Rectal smooth muscle tissue (tissue), 1 donor: ENCODE measurements around the gene NIPSNAP3A.

Source experiments
- H3K27ac ChIP-seq: one replicate; pipeline ENCODE4 v1.7.0; 2013; ENCODE audit warnings: low read depth, low read length, inconsistent platforms
- H3K27me3 ChIP-seq: one replicate; pipeline ENCODE4 v1.7.0; 2013; ENCODE audit warnings: low read length; ENCODE audit not compliant: control insufficient read depth, insufficient read depth
- H3K36me3 ChIP-seq: one replicate; pipeline ENCODE4 v1.7.0; 2013; ENCODE audit warnings: low read length; ENCODE audit not compliant: control insufficient read depth, insufficient read depth
- H3K4me1 ChIP-seq: one replicate; pipeline ENCODE4 v1.7.0; 2013; ENCODE audit warnings: low read length; ENCODE audit not compliant: control insufficient read depth, insufficient read depth
- H3K4me3 ChIP-seq: one replicate; pipeline ENCODE4 v1.7.0; 2013; ENCODE audit warnings: low read length
- H3K9ac ChIP-seq: one replicate; pipeline ENCODE4 v1.7.0; 2013; ENCODE audit warnings: low read length

The NIPSNAP3A gene

DNA sequence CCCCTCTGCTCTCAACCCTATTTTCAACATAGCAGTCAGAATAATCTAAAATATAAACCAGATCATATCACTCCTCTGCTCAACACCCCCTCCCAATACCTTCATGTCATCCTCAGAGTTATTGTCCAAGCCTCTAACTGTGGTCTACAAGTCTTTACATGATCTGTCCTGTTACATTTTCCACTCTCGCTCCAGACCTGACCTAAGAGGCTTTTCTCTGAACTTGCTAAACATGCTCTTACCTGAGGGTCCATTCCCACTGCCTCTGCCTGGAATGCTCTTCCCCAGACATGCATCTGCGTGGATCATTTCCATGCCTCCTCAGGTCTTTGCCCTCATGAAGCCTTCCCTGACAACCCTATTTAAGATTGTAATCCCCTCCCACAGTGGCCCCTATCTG lies 28.5 kb downstream of the NIPSNAP3A start:
- peaks cover 5% of the 10 kb centered on the region for H3K4me1 ChIP-seq
- no peak overlapping the region for H3K4me3 ChIP-seq
- H3K27me3 ChIP-seq: no peaks in the 10 kb centered on the region
- no peak overlapping the region for H3K27ac ChIP-seq
- no peaks in the 10 kb centered on the region for H3K36me3 ChIP-seq
- no peak overlapping the region for H3K9ac ChIP-seq

GRCh38 chr9:104776797-104777196 lies 29.3 kb downstream of the NIPSNAP3A start:
- H3K27ac ChIP-seq: no peak overlapping the region
- H3K9ac ChIP-seq: no peak overlapping the region
- peaks cover 5% of the 10 kb centered on the region for H3K4me1 ChIP-seq

DNA sequence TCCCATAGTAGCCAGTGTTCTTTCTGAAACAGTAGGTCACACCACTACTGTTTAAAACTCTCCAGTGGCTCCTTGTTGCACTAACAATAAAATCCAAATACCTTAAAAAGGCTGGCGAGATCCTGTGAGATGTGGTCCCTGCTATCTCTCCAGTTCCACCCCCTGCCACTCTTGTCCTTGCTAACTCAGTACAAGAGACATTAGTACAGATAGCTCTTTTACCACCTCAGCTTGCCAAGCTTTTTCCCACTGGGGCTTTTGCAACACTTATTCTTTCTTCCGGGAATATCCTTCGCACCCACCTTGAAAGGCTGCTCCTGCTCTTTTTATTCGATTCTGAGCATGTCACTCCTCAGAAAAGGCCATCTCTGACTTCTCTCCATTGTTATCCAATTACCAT lies 31.3 kb downstream of the NIPSNAP3A start:
- no peak overlapping the region for H3K27ac ChIP-seq
- peaks cover 5% of the 10 kb centered on the region for H3K4me1 ChIP-seq
- H3K27me3 ChIP-seq: no peaks in the 10 kb centered on the region
- H3K36me3 ChIP-seq: peaks cover 4% of the 10 kb centered on the region
- H3K4me3 ChIP-seq: no peak overlapping the region
- no peak overlapping the region for H3K9ac ChIP-seq

More at GRCh38 chr9:104776797-104777196, 29.3 kb downstream of the NIPSNAP3A start:
- Histone ChIP-seq H3K27me3 (no peaks in the 10 kb centered on the region), H3K4me3 (no peak overlapping the region), H3K36me3 (no peaks in the 10 kb centered on the region)

DNA sequence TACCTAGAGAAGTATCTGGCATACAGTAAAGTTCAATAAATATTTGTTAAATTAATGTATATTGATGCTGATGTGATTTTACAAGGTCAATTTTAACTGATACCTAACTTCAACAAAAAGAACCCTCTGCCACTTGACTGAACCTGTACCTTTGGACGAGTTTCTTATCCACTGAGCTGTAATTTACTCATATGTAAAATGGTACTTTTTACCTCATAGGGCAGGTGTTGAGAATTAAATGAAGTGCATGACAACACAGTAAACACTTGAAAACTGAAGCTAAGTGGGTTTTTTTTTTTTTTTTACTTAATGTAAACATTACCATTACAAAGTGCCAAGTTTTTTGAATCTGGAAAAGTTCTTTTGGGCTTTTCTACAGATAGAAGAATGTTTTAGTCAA lies 31.9 kb downstream of the NIPSNAP3A start:
- H3K36me3 ChIP-seq: peaks cover 4% of the 10 kb centered on the region
- no peak overlapping the region for H3K27ac ChIP-seq
- H3K4me1 ChIP-seq: peaks cover 5% of the 10 kb centered on the region

GRCh38 chr9:104779946-104780535 lies 32.6 kb downstream of the NIPSNAP3A start:
- peaks cover 8% of the 10 kb centered on the region for H3K36me3 ChIP-seq
- no peak overlapping the region for H3K27ac ChIP-seq
- peaks cover 5% of the 10 kb centered on the region for H3K4me1 ChIP-seq
- H3K4me3 ChIP-seq: no peak overlapping the region
- no peaks in the 10 kb centered on the region for H3K27me3 ChIP-seq
- no peak overlapping the region for H3K9ac ChIP-seq

More for the DNA sequence above, 31.9 kb downstream of the NIPSNAP3A start:
- no peaks in the 10 kb centered on the region for H3K27me3 ChIP-seq
- H3K9ac ChIP-seq: no peak overlapping the region
- H3K4me3 ChIP-seq: no peak overlapping the region

DNA sequence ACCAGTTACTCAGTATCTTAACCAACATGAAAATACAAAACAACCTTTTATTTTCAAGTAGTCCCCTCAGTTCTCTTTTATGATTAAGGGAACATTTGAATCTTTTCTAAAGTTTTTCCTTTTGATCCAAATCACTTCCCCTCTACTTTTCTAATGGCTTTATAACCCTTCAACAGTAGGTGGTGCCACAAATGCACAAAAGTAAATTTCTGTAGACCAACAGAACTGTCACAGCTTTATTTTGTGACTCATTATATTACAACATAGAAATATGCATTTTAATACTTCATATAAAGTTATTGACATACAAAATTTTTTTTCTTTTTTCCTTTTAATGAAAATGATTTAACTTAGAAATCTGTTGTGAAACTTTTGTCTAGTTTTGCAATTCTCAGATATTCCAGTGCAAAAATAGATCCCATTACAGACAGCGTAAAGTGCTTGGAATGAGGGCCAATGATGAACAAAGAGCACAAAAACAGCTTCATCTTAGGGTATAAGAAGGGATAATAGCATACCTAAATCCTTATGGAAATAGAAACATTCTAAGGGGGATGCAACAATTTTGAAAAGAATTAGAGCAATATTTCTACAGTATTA lies 33.4 kb downstream of the NIPSNAP3A start:
- no peak overlapping the region for H3K9ac ChIP-seq
- peaks cover 14% of the 10 kb centered on the region for H3K36me3 ChIP-seq

DNA sequence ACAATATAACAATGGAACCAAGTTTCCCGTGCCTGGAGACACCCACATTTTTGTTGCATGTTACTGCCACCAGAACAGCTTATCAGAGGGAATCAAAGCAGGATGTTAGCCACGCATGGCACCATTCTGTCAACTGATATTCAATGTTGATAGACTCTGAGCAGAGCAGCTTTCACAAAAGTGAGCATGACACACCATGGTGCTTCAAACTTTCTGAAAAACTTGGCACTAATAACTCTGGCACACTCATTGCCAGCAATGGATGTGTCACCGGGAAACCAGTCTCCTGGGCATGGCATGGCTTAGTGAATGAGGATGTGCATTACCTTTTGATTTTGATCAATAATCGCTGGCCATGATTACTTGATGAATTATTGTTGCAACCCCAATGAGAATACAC lies 36.1 kb downstream of the NIPSNAP3A start:
- H3K36me3 ChIP-seq: peaks cover 30% of the 10 kb centered on the region
- no peak overlapping the region for H3K27ac ChIP-seq
- no peaks in the 10 kb centered on the region for H3K4me1 ChIP-seq
- H3K9ac ChIP-seq: no peak overlapping the region
- no peaks in the 10 kb centered on the region for H3K27me3 ChIP-seq
- no peak overlapping the region for H3K4me3 ChIP-seq

More for the DNA sequence above, 33.4 kb downstream of the NIPSNAP3A start:
- Histone ChIP-seq H3K4me1 (peaks cover 5% of the 10 kb centered on the region), H3K27me3 (no peaks in the 10 kb centered on the region), H3K4me3 (no peak overlapping the region), H3K27ac (no peak overlapping the region)

DNA sequence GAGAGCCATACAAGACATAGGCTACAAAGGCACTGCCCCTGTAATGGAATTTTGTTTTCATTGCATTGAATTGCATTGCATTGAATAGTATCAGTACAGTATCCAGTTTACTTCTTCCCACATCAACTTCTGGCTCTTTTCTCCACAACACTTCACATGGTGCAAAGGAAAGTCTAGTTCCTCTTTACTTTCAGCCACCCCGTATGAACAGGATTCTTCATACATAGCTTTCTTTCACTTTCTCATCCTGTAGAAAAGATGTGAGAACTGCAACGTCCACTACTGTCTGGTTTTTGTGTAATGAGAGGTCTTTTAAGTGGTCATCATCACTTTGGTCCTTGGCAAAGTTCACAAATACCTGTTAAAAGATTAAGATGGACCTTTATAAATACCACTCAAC lies 36.6 kb downstream of the NIPSNAP3A start:
- peaks cover 35% of the 10 kb centered on the region for H3K36me3 ChIP-seq
- no peak overlapping the region for H3K27ac ChIP-seq
- H3K9ac ChIP-seq: no peak overlapping the region
- H3K27me3 ChIP-seq: no peaks in the 10 kb centered on the region
- H3K4me3 ChIP-seq: no peak overlapping the region
- no peaks in the 10 kb centered on the region for H3K4me1 ChIP-seq

- no peak overlapping the region for H3K9ac ChIP-seq
- no peak overlapping the region for H3K27ac ChIP-seq
- H3K27me3 ChIP-seq: no peaks in the 10 kb centered on the region
- no peaks in the 10 kb centered on the region for H3K4me1 ChIP-seq
- peaks cover 45% of the 10 kb centered on the region for H3K36me3 ChIP-seq
- no peak overlapping the region for H3K4me3 ChIP-seq
These were observed 38.8 kb downstream of the NIPSNAP3A start for GRCh38 chr9:104786293-104786692.

- H3K4me1 ChIP-seq: no peaks in the 10 kb centered on the region
- H3K36me3 ChIP-seq: peaks cover 51% of the 10 kb centered on the region
- H3K9ac ChIP-seq: no peak overlapping the region
- no peaks in the 10 kb centered on the region for H3K27me3 ChIP-seq
- no peak overlapping the region for H3K27ac ChIP-seq
- no peak overlapping the region for H3K4me3 ChIP-seq
These were observed 40.0 kb downstream of the NIPSNAP3A start for GRCh38 chr9:104787306-104788015.

DNA sequence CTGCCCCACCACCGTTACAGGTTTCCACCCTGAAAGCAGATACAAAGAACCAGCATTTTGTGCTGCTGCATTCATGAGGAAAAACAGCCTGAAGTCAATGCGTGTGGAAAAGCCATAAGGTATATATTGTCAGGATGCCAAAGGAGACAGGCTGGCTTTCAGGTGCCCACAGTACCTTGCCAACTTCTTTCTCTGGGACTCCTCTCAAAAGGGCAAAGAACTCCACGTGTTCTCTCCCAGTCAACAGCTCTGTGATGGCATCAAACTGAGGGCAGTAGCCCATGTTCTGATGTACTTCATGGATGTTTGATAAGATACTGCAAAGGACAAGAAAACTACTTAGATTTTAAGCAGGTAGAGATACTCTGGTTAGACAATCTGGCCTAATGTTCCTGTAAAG lies 40.8 kb downstream of the NIPSNAP3A start:
- Histone ChIP-seq H3K9ac (no peak overlapping the region), H3K27ac (no peak overlapping the region), H3K4me3 (no peak overlapping the region), H3K36me3 (peaks cover 58% of the 10 kb centered on the region), H3K27me3 (no peaks in the 10 kb centered on the region), H3K4me1 (no peaks in the 10 kb centered on the region)

DNA sequence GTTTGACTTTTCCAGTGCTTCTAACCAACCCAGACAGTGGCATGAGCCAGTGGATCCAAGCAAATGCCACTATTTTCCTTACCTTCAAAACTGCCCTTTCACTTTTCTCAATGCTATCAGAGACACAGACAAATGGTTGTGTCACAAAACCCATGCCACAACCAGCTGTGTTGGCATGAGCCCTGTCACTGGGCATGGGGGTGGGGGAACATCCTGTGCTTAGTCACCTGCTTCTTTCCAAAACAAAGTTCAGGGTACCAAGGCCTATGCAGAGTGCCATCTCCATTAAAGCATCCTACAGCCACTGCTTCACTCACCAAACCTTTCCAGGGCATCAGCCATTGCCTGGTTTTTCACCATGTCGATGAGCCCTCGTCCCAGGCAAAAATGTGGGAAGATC lies 46.6 kb downstream of the NIPSNAP3A start:
- Histone ChIP-seq H3K27me3 (no peaks in the 10 kb centered on the region), H3K27ac (no peak overlapping the region), H3K4me1 (no peaks in the 10 kb centered on the region), H3K4me3 (no peak overlapping the region), H3K36me3 (peaks cover 56% of the 10 kb centered on the region), H3K9ac (no peak overlapping the region)
